GM19023 (cell line): ENCODE measurements around the gene SGPL1.

Experiments used
- ATAC-seq: cut with Tn5 transposase; IDR thresholded peaks from one replicate; pipeline ENCODE4 v1.9.1; 2021; ENCODE audit warnings: mild to moderate bottlenecking, moderate library complexity; ENCODE audit not compliant: unreplicated experiment

Gene SGPL1

GRCh38 chr10:70807556-70807955, 8.2 kb upstream of the SGPL1 start:
- ATAC-seq, result no peak

GRCh38 chr10:70809011-70809611, 6.6 kb upstream of the SGPL1 start:
- ATAC-seq, result no peak

- ATAC-seq, result no peak
These were observed 6.0 kb upstream of the SGPL1 start for GRCh38 chr10:70809726-70810125.

GRCh38 chr10:70810967-70811366, 4.8 kb upstream of the SGPL1 start:
- no peak for ATAC-seq

GRCh38 chr10:70811881-70812280, 3.9 kb upstream of the SGPL1 start:
- no peak for ATAC-seq

GRCh38 chr10:70812814-70813213, 2.9 kb upstream of the SGPL1 start:
- no peak for ATAC-seq

GRCh38 chr10:70814126-70814525, 1.6 kb upstream of the SGPL1 start:
- ATAC-seq, result no peak

GRCh38 chr10:70816220-70816894, 609 bp downstream of the SGPL1 start:
- ATAC-seq, result peak; percentile 53

- no peak for ATAC-seq
These were observed 5.4 kb downstream of the SGPL1 start for GRCh38 chr10:70820976-70821750.

- ATAC-seq, result no peak
These were observed 6.5 kb downstream of the SGPL1 start for GRCh38 chr10:70822076-70822820.

- no peak for ATAC-seq
These were observed 11.5 kb downstream of the SGPL1 start for GRCh38 chr10:70827086-70827757.

GRCh38 chr10:70828923-70829322, 13.2 kb downstream of the SGPL1 start:
- no peak for ATAC-seq

GRCh38 chr10:70829543-70829942, 13.8 kb downstream of the SGPL1 start:
- no peak for ATAC-seq

- ATAC-seq, result no peak
These were observed 14.4 kb downstream of the SGPL1 start for GRCh38 chr10:70830164-70830563.

- ATAC-seq, result no peak
These were observed 16.5 kb downstream of the SGPL1 start for GRCh38 chr10:70832221-70832620.

GRCh38 chr10:70832852-70833528, 17.2 kb downstream of the SGPL1 start:
- no peak for ATAC-seq

GRCh38 chr10:70833601-70834000, 17.9 kb downstream of the SGPL1 start:
- ATAC-seq, result no peak

- no peak for ATAC-seq
These were observed 18.3 kb downstream of the SGPL1 start for GRCh38 chr10:70834021-70834420.

- ATAC-seq, result no peak
These were observed 18.8 kb downstream of the SGPL1 start for GRCh38 chr10:70834441-70835151.

- ATAC-seq, result no peak
These were observed 20.6 kb downstream of the SGPL1 start for GRCh38 chr10:70836319-70836718.
